ENCODE data around the gene CNTF. TPM values are rescaled to one million over a fixed set of nuclear protein-coding genes. Genes with fewer than 3 reads are reported as not detected.

CNTF gene
- total and polyA plus RNA-seq, 10 of the 15 experiments (the other 5 are each of a cell fraction or from before 2014, with no cell fraction given), result 0.16 to 2.3 (median 0.73) TPM

- TF ChIP-seq SRF (IDR thresholded peaks at IDR 0.05; ENCODE audit: low read depth in 2 of 2, low read length in 2 of 2) (no peak), SREBF2 (IDR thresholded peaks at IDR 0.05; ENCODE audit: low read length) (no peak), SIX5 (IDR thresholded peaks at IDR 0.05; ENCODE audit: low read depth, low read length, severe bottlenecking) (no peak), HDGF (IDR thresholded peaks at IDR 0.05) (no peak), JUNB (IDR thresholded peaks at IDR 0.05) (peak; percentile 93), NKRF (conservative IDR thresholded peaks at IDR 0.05) (no peak), BCL3 (IDR thresholded peaks at IDR 0.05; ENCODE audit: borderline replicate concordance, insufficient read depth, low read depth, low read length, poor library complexity, severe bottlenecking) (peak; percentile 40), YY1 (IDR thresholded peaks at IDR 0.05; ENCODE audit: low read depth, low read length) (0 out of 2 replicates have a peak, but pooled peaks have one; percentile 16), TARDBP (IDR thresholded peaks at IDR 0.05; ENCODE audit: borderline replicate concordance) (no peak), ZNF622 (IDR thresholded peaks at IDR 0.05) (no peak), ZZZ3 (IDR thresholded peaks at IDR 0.05; ENCODE audit: control insufficient read depth, insufficient read length, low read depth) (no peak), CBFB (IDR thresholded peaks at IDR 0.05; ENCODE audit: low read depth) (peak; percentile 53; the same call in 1 of the 2 replicates), ELK1 (IDR thresholded peaks at IDR 0.05; ENCODE audit: low read depth, low read length) (no peak), FOS (IDR thresholded peaks at IDR 0.05; ENCODE audit: borderline replicate concordance, extremely low read depth, insufficient read length) (no peak), HCFC1 (IDR thresholded peaks at IDR 0.05; ENCODE audit: low read length) (no peak), HDAC6 (IDR thresholded peaks at IDR 0.05; ENCODE audit: unreplicated experiment) (no peak), ZBTB11 (CRISPR knock-in tag; IDR thresholded peaks at IDR 0.05) (no peak), CREM (IDR thresholded peaks at IDR 0.05; ENCODE audit: low read depth) (peak; percentile 47; the same call in 1 of the 2 replicates), ZBTB33 (IDR thresholded peaks at IDR 0.05) (no peak), ZSCAN29 (IDR thresholded peaks at IDR 0.05) (no peak), GABPA (IDR thresholded peaks at IDR 0.05; ENCODE audit: low read depth) (peak; percentile 19; the same call in 1 of the 2 replicates), SP1 (IDR thresholded peaks at IDR 0.05; ENCODE audit: low read depth, low read length) (no peak)
These were observed 48.9 kb upstream of the CNTF start (continued) for GRCh38 chr11:58573451-58574104.

Data from GM12878 (cell line).